GM19324 (cell line): Measurements from ENCODE around the gene GLB1L2.

Experiments used
- ATAC-seq: cut with Tn5 transposase; IDR thresholded peaks from one replicate; pipeline ENCODE4 v1.9.1; 2021; ENCODE audit warnings: mild to moderate bottlenecking, moderate library complexity; ENCODE audit not compliant: unreplicated experiment, low FRiP score

Gene GLB1L2

DNA sequence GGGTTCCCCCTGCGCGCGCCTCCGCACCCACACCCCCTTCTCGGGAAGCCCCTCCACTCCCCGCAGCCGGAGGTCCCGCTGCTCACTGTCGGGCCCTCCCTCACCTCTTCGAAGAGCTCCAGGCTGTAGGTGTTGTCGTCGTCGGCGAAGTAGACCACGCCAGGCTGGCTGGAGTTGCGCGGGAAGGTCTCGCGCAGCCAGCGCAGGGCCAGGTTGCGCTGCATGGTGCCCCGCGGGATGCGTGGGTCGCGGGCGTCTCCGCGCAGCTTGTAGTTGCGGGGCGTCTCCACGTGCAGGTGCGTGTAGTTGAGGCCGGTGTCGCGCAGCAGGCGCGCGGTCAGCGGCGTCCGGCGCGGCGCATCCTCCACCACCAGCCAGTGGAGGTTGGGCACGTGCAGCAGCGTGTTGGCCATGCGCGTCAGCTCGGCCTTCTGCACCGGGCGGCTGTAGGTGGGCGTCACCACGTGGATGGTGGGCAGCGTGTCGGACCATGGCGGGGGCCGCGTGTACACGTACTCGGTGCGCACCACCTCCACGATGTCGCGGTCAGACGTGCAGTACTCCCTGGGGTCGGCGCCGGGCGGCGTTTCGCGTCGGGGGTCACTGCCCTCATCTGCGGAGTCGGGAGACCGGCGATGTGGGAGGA lies 51.9 kb downstream of the GLB1L2 start:
- no peak for ATAC-seq

DNA sequence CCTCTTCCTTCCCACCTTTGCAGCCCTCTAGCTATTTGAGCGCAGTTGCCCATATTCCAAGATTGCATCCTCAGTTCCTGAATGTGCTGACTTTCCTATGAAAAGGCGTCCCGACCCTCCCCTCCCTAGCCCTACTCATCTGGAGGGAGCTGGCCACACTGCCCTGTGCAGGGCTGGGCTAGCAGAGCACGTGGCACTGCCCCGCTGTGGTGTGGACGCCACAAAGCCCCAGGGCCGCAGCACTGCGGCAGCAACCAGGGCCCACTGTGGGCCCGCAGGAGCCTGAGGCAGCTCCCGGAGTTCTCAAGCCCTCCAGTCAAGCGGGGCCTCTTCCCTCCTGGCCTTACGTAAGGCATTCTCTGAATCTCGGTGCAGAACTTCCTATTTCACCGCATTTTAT lies 52.6 kb downstream of the GLB1L2 start:
- no peak for ATAC-seq

DNA sequence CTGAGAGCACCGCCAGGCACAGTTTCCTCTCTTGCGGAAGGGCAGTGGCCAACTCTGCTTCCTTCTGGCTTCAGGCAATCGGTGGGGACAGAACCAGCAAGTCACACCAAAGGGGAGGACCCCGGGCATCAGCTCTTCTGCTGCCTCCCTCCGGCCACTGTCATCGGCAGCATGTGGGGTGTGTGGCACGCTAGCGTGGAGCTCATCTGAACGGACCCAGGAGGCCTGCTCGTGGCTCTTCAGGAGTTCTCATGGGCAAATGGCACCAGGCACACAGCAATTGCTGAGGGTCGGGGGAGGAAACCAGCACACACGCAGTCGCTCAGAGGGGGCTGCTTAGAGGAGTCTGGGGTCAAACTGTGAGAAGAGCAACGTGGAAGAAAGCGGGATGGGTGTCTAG lies 53.4 kb downstream of the GLB1L2 start:
- no peak for ATAC-seq

DNA sequence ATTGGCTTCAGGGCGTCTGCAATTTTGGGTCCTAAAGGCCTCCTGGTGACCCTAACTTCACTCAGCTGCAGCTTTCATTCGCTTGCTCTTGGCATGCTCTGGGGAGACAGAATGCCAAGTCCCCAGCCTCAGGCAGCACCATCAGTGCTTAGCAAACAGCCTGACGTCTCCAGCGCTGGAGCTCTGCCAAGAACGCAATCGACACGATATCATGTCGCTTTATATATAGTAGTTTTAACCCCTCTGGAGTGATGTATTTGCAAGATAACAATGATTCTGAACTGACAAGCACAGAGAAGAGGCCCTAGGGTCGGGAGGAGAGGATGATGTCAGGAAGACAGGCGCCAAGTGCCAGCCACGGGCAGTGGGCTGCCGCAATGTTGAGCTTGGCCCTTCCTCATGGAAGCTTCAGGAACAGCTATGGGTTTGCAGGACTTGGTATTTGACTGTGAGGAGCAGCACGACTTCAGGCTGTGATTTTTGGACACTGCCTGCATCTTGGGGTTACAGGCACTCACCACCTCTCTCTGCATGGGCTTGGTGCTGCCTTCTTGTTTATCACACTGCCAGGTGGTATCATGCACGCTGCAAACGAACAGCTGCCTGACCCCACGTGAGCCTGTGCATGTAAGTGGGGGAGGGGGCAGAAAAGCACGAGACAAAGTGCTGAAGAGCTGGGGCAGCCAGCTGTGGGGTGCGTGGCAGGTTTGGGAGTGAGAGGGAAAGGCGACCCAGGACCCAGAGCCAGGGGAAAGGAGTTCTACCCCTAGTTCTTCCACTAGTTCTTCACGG lies 54.2 kb downstream of the GLB1L2 start:
- ATAC-seq = no peak

DNA sequence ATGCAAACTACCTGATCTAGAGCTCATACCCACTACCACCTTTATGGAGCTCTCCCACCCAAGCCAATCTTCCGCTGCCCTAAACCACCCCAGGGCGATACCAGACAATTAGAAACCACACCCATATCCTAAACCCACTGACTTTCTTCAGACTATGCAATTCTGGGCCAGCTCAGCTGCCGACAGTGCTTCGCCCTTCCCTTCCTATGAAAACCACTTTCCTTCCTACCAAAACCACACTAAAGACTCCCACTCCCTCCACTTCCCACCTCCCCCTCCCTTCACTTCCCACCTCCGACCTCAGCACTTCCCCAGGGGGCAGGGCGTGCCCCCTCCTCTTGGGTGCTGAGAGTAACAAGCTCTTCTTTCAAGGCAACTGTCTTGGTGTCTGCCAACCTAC lies 55.2 kb downstream of the GLB1L2 start:
- no peak for ATAC-seq

DNA sequence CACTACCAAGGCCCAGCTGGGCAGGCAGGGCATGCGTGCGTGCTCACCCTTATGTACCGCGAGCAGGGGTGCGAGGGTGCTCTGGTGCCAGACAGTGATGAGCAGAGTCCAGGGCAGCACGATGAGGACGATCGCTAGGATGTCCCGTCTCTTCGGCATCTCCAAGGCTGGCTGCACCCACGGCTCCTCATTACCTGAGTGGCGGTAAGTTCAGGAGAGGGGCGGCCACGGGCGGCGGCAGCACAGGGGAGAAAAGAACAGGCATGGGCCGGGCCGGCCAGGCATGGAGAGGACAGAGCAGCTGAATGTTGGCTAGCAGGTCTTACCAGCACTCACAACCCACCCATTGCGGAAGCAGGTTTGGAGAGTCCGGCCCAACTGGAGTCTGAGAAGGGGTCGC lies 55.7 kb downstream of the GLB1L2 start:
- no peak for ATAC-seq

DNA sequence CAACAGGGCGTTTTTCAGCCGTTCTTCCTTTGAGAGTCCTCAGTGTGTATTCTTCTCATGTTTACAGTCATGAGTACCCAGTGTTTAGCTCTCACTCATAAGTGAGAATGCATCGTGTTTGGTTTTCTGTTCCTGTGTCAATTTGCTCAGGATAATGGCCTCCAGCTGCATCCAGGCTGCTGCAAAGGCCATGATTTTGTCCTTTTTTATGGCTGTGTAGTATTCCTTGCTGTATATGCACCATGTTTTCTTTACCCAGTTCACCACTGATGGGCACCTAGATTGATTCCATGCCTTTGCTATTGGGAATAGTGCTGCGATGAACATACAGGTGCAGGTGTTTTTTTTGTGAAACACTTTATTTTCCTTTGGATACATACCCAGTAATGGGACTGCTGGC lies 56.8 kb downstream of the GLB1L2 start:
- ATAC-seq = no peak

DNA sequence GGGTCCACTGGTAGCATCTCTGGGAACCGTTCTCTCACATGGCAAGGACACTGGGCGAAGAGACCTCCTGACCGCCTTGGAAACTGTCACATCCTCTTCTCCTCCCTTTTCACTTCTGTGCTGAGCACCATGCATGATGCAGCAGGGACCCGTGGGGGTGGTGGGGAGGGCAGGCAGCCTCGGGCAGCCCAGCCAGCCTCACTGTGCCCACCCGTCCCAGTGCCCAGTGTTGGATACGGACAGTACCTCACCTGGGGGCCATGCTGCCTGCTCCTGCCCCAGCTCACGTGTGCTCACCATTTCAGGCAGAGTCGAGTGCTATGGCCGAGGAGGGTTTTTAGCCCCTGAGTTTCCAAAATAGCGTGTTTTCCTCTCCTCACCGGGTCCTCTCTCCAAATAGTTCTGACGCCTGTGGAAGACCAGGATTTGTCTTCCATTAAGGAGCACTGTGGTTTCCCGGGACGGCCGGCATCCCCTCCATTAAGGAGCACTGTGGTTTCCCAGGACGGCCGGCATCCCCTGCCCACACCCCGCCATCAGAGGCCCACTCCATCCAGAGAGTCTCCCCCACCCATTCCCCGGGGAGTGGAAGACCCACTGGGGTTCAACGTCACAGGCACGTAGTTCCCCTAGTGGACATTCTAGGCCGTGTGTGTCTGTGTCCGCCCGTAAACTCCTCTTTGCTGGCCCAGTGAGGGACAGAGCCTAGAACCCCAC lies 57.8 kb downstream of the GLB1L2 start:
- no peak for ATAC-seq

DNA sequence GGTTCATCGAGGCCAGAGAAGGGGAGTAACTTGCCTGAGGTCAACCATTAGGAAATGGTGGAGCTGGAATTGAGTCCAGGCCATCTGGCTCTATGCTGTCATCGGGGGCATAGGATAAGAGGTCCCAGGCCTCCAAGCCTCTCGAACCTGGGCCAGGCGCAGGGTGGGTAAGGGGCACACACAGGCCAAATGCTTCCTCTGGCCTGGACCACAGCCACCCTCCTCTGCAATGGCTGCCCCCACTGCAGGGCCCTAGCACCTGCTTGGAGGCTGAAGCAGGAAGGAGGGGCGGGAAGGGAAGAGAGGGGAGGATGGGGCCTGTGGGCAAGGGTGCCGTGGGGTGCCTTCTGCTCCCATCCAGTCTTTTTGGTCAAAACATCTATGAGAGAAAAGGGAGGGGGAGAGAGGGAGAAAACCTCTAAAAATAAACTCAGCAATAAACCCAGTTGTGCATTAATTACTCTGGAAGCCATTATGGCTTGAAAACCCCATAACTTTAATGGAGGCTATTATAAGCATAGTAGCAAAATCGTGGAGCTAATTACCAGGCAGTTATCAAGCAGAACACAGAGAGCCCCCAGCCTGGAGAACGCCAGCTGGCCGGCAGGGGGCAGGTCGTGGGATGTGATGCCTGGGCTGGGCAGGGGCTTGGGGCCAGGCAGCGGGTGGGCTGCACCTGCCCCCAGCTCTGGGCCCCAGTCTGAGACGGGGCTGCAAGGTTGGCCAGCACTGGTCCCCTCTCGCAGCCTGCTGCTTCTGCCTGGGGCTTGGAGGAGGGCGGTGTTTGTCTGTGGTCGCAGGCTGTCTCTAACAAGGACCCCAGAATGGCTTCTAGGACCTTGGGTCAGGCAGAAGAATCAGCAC lies 59.1 kb downstream of the GLB1L2 start:
- ATAC-seq = no peak

DNA sequence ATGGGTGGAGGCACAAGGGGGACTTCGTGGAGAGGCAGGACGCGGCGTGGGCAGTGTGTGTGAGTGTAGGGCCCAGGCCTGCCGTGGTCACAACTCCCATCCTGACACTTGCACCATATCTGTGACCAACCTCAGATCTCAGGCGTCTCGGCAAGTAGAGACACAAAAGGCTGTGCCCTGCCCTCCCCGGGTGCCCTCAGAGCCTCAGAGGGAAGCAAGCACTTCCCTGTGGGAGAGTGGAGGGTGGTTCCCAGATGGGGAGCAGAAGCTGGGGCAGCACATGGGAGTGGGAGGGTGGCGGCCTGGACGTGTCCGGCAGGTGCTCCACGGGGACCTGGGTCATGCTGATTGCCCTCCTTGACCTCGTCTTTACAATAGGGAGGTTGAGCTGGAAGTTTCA lies 59.9 kb downstream of the GLB1L2 start:
- ATAC-seq = no peak

DNA sequence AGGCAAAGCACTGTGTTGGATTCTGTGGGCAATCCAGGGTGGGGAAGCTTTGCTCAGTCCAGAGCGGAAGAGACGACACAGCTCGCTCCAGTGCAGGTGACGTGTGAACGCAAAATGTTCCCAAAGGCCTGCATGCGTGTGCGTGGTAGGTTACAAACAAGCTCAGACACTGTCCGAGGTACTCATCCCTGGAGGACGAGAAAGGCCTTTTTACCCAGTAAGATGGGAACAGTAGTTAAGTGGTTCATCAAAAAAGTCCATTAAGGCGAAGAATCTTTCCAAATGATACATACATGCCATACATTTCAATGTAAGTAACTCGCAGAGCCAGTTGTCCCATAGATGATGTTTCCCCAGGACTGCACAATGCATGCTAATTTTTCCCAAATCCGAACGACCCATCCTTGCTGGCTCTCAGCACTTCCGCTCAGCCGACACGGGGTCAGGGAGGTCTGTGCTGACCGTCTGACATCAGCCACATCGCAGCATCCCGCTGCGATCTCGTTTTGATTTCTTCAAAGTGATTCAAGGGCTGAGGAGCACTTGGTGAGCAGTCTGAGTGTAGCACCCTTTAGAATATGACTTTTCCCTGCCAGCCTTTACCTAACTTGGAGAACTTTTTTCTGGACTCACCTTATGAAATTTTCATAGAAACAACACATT lies 61.3 kb downstream of the GLB1L2 start:
- no peak for ATAC-seq

DNA sequence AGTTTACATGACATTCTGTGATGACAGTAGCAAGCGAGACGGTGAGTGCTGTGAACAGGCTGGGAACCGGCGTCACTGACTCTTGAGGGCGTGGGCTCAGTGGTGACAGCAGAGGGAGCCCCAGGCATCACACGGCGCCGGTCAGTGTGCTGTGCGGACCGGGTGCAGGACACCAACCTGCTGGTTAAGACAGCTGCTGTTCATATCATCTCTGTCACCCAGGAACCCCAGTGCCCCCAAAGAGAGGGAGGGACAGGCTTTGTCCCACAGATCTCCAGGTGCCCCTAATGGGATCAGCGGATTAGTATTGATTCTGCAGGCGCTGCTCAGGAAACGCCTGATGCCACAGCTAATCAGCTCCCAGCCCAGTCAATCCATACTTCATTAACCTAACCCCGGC lies 61.9 kb downstream of the GLB1L2 start:
- ATAC-seq = no peak

DNA sequence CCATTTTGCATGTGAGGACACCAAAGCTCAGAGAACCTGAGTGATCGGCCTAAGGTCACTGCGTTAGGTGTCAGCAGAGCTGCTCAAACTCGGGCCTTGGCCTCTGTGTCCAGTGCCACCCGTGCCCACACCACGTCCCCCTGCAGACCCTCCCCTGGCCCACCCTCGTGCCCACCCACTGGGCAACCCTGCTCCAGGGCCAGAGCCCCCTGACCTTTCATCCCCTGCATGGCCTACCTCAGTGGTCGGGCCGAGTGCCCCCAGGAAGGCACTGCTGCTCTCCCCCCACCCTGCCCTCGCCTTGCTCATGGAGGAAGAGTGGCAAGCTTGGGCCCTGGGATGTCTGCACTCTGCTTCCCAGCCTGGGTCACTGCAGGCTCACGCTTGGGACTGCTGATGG lies 62.5 kb downstream of the GLB1L2 start:
- ATAC-seq = no peak

DNA sequence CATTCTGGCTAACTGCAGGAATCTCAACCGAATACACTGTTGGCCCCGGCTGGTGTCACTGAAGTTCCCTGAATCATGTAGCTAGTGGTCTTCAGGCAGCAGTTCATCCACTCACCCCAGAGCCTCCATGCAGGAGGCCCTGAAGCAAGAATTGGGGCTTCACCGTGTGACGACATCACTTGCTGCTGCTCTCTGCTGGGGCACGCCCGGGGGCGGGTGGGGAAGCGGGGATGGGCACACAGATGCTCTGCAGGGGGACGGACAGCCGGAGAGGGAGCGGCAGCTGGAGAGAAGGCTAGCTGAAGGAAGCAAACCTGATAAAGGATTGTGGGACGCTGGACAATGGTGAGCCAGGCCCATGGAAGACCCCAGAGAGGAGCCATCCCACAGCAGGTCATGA lies 63.2 kb downstream of the GLB1L2 start:
- no peak for ATAC-seq

DNA sequence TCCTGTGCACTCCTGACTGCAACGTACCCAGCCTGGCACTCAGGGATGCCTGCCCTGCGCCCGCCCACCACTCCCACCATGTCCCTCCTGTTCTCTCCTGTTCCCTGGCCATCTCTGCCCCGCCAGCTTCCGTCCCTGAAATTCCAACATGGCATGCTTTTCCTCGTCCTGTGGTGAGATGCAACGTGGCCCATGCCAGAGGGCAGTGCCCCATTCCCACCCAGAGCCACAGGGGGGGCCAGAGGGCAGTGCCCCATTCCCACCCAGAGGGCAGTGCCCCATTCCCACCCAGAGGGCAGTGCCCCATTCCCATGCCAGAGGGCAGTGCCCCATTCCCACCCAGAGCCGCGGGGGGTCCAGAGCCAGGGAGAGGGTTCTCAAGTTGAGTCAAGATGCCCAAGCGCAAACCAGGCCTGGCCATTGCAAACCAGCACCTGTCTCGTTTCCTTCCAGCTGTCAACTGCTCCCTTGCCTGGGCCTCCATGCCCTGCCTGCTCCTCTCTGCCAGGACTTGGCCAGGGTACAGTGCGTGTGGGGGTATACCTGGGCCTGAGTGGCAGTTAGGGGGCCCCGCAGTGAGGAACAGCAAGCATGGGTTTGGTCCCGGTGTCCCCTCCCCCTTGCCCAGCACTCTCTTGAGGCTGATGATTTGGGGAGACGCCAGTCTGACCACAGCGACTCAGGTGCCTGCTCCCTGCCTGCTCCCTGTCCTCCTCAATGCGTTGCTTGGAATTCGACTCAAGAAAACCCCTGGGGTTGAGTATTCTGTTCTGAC lies 65.7 kb downstream of the GLB1L2 start:
- ATAC-seq = no peak

DNA sequence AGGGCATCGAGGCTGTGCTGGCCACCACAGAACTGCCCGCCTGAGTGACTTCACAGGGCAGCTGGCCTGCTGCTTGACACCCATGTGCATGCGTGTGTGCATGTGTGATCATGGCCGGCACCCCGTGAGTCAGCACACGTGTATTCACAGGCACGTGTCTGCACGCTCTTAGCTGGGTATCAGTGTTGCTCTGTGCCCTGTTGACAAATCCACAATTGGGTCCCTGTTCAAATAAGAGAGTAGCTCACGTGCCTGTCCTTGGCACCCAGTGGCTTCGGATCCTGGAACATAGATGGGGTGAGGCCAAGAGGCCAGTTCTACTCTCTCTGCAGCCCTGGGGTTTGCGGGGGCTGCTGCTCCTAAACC lies 66.3 kb downstream of the GLB1L2 start:
- no peak for ATAC-seq

DNA sequence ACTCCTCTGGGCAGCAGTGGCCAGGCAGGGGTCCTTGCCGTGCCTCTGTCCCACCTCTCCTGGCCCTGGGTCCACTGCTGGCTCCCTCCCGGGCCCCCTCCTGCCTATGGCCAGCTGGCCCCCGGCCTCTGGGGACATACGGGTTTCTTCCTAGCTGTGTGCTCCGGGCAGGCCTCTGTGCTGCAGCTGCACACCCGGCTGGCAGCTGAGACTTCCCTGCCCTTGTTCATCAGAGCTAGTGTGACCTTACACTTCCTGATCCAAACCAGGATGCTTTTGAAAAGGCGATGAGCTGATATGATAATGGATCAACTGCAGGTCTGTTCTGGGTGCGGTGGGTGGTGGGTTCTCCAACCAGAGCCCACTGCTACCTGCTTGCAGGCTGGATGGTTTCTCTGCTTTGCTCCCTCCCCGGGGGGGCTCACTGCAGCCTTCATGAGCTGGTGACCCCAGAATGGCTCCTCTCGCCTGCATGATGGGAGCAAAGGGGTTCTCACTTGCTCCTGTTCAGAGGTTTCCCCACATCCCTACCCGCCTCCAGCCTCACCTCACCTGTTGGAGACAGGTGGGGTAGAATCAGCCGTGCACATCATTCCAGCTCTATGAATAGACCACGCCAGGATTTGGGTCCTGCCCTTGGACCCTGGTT lies 67.0 kb downstream of the GLB1L2 start:
- no peak for ATAC-seq

DNA sequence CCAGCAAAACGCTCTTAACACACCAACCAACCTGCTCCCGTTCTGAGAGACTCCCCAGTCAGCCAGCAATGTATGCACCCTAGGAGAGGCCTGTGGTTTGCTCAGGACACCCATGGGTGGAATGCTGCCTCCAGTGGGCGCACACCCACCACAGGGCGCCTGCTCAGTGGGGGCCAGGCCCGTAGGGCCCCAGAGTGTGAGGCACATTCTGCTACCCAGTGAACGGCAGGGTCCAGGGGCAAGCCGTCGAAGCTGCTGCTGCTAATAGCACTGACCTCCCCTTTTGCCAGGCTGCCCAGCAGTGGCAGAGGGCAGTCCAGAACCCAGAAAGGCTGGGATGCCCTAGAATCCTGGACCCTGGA lies 67.5 kb downstream of the GLB1L2 start:
- ATAC-seq = no peak

DNA sequence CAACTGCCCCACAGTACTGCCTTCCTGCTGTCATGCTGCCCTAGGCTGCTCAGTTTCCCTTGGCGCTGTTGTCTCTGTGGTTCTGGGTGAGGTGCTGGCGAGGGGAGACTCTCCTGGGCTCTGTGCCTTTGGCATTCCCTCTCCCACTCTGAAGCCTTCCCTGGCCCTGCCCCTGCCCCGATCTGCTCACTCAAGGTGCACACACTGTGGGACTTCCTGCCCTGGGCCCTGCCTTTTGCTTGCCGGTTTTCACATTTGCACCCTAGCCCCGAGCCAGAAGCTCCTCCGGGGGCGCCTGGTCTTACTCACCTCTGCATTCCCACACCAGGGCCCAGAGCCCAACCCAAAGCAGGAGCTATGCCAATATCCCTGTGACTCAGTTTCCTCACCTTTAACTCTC lies 68.2 kb downstream of the GLB1L2 start:
- no peak for ATAC-seq
